T-cell (primary cell): ENCODE data around the gene LGALS7. TPM values are rescaled to one million over a fixed set of nuclear protein-coding genes. Genes with fewer than 3 reads are reported as not detected.
A peak's percentile ranks its signal among the peaks of the same experiment; 100 is the strongest.
"Not testable (repeated sequence)": the region's sequence is repeated elsewhere in the genome, so short reads cannot be mapped to it uniquely, and the experiment has no call there.

Experiments used
- ATAC-seq, 4 experiments: fragments of 200-7000 bp in 3 of 4; fragments of 150-1000 bp in 1 of 4; cut with Tn5 transposase; replicated peaks in 1 of 4; 1 replicate in 3 of 4; 2 replicates in 1 of 4; pipeline ENCODE4 v1.10.0; 2021; ENCODE audit warnings: moderate library complexity in 3 of 4, mild to moderate bottlenecking in 2 of 4, moderate number of reproducible peaks in 1 of 4
- CTCF ChIA-PET, 2 donors: fragments of 300-600 bp; sonication (Branson Sonifier 250); formaldehyde crosslinking; loops; one replicate each; lab custom pipeline; 2022; ENCODE audit warnings: antibody characterized with exemption in 2 of 2; lab: Charles Lee
- POLR2A ChIA-PET, 2 donors: fragments of 300-600 bp; sonication (Branson Sonifier 250); formaldehyde crosslinking; loops; one replicate each; lab custom pipeline; 2022; ENCODE audit warnings: antibody characterized with exemption in 2 of 2; lab: Charles Lee
- DNase-seq, 35 experiments: peaks; one replicate each; pipeline versions ENCODE4 v3.0.0 to v3.0.0-alpha.2; 2013 to 2023
- H3K27ac ChIP-seq: one replicate; pipeline ENCODE4 v1.5.1; 2013; ENCODE audit warnings: low read length
- H3K27me3 ChIP-seq, 2 experiments: replicated peaks in 1 of 2; 1 replicate in 1 of 2; 2 replicates in 1 of 2; pipeline versions ENCODE4 v1.6.1 to v1.7.0; 2013; ENCODE audit warnings: low read length in 1 of 2, mixed read lengths in 1 of 2; ENCODE audit not compliant: control insufficient read depth in 2 of 2, insufficient read depth in 2 of 2; ENCODE audit errors: extremely low read depth in 1 of 2
- H3K36me3 ChIP-seq, 2 donors: 1 replicate in 1 of 2; 2 replicates in 1 of 2; pipeline versions ENCODE4 v1.6.1 to v1.7.0; 2013; ENCODE audit warnings: low read length in 1 of 2; ENCODE audit not compliant: control insufficient read depth in 2 of 2, insufficient read depth in 1 of 2; ENCODE audit errors: extremely low read depth in 1 of 2
- H3K4me1 ChIP-seq, 2 experiments: 1 replicate in 1 of 2; 2 replicates in 1 of 2; pipeline versions ENCODE4 v1.6.1 to v1.7.0; 2013; ENCODE audit warnings: low read length in 2 of 2, mixed read lengths in 1 of 2; ENCODE audit not compliant: insufficient read depth in 2 of 2, control insufficient read depth in 1 of 2; ENCODE audit errors: extremely low read depth in 1 of 2
- H3K4me3 ChIP-seq, 2 donors: 1 replicate in 1 of 2; 2 replicates in 1 of 2; pipeline versions ENCODE4 v1.5.1 to v1.7.0; 2013; ENCODE audit warnings: mild to moderate bottlenecking in 2 of 2, low read length in 1 of 2, moderate library complexity in 1 of 2; ENCODE audit not compliant: control insufficient read depth in 1 of 2; ENCODE audit errors: extremely low read depth in 1 of 2
- H3K9me3 ChIP-seq: 2 replicates; pipeline ENCODE4 v1.7.0; 2013
- H3K27ac Mint-ChIP-seq, 2 donors: one replicate each; pipeline ENCODE4 v1.8.0; 2020 to 2021; ENCODE audit warnings: mild to moderate bottlenecking in 2 of 2, mixed read lengths in 2 of 2
- H3K27me3 Mint-ChIP-seq, 2 donors: one replicate each; pipeline ENCODE4 v1.8.0; 2021 to 2022; ENCODE audit warnings: mixed read lengths in 2 of 2
- H3K36me3 Mint-ChIP-seq: one replicate; pipeline ENCODE4 v1.8.0; 2021; ENCODE audit warnings: mixed read lengths
- H3K4me1 Mint-ChIP-seq, 3 donors: one replicate each; pipeline ENCODE4 v1.8.0; 2020 to 2022; ENCODE audit warnings: mixed read lengths in 3 of 3, mild to moderate bottlenecking in 1 of 3
- H3K4me3 Mint-ChIP-seq, 3 donors: one replicate each; pipeline ENCODE4 v1.8.0; 2020 to 2022; ENCODE audit warnings: mild to moderate bottlenecking in 3 of 3, mixed read lengths in 3 of 3, moderate library complexity in 3 of 3
- H3K9me3 Mint-ChIP-seq, 3 donors: one replicate each; pipeline ENCODE4 v1.8.0; 2020 to 2022; ENCODE audit warnings: mixed read lengths in 3 of 3
- WGBS: methylation state at CpG from one replicate; pipeline ENCODE4 v1.1.5; 2013; ENCODE audit warnings: missing lambda C conversion rate; ENCODE audit not compliant: insufficient coverage; 5-methylcytosine and 5-hydroxymethylcytosine counted together
- total RNA-seq, 35 experiments: library from RNA in 6 of 35; stranded (reverse) in 6 of 35; fragments of 120-200 nt in 1 of 35; gene quantifications; one replicate each; pipeline versions ENCODE4 v1.2.1 to v1.2.4 and lab custom pipeline; 2013 to 2026

The LGALS7 gene
- total RNA-seq, 5 donors from 2014 or later (not counting 1 experiment from before 2014, with no cell fraction given): not detected

- H3K27me3 ChIP-seq, H3K36me3 Mint-ChIP-seq, H3K9me3 ChIP-seq, POLR2A ChIA-PET, H3K27ac Mint-ChIP-seq, H3K9me3 Mint-ChIP-seq, H3K4me1 Mint-ChIP-seq, H3K36me3 ChIP-seq, H3K27me3 Mint-ChIP-seq: not testable (repeated sequence)
- peak overlapping the region in 1 of 2 donors; percentile 54 for H3K4me3 ChIP-seq
- ATAC-seq (peak; percentile 28 to 34 (median 33)), DNase-seq (peak in 1 of 35 experiments; percentile 23)
- H3K4me3 Mint-ChIP-seq: peak overlapping the region in 2 of 3 donors; percentile 58 to 60
- CTCF ChIA-PET: interaction anchor here (0.9 to 1.5 kb wide), 6 partner anchors 61 to 665 kb away, joined by 3 to 7 read pairs (median 3); partner anchors contain the start of genes ECH1 (in 1 of the 2), MRPS12 (in 1 of the 2), RPS16 (in 1 of the 2) and SARS2 (in 1 of the 2)
- 8% methylated on average over 9 of the region's 58 CpGs for WGBS
- peak overlapping the region; percentile 87 for H3K27ac ChIP-seq
- H3K4me1 ChIP-seq: peaks cover 0 to 12% of the 10 kb centered on the region in 2 experiments
Observed at GRCh38 chr19:38770228-38770948, 2.9 kb downstream of the LGALS7 start.

GRCh38 chr19:38769635-38770211, 3.6 kb downstream of the LGALS7 start:
- Mint-ChIP-seq H3K4me1 (peaks cover 6 to 7% (median 6%) of the 10 kb centered on the region in 3 donors), H3K27me3 (no peaks in the 10 kb centered on the region), H3K9me3 (no peaks in the 10 kb centered on the region), H3K36me3 (no peaks in the 10 kb centered on the region), H3K4me3 (peak overlapping the region; percentile 58 to 60 (median 58)), H3K27ac (peak overlapping the region; percentile 68 to 84)
- ATAC-seq (peak; percentile 83 to 91 (median 84)), DNase-seq (peak; percentile 72 to 97 (median 86))
- Histone ChIP-seq H3K27ac (peak overlapping the region; percentile 87), H3K4me3 (peak overlapping the region in 1 of 2 donors; percentile 54), H3K36me3 (no peaks in the 10 kb centered on the region), H3K4me1 (peaks cover 0 to 12% of the 10 kb centered on the region in 2 experiments), H3K27me3 (no peaks in the 10 kb centered on the region), H3K9me3 (no peaks in the 10 kb centered on the region)
- WGBS: 10% methylated on average over 30 of the region's 42 CpGs
- POLR2A ChIA-PET: interaction anchor here (0.6 to 0.7 kb wide), 2 partner anchors 18 to 122 kb away, joined by 3 to 9 read pairs; partner anchors contain the start of gene ACTN4 (in 1 of the 2)
- CTCF ChIA-PET: interaction anchor here (0.7 to 1.5 kb wide), 9 partner anchors 62 to 666 kb away, joined by 3 to 7 read pairs (median 3); partner anchors contain the start of genes ECH1 (in 1 of the 2), MRPS12 (in 1 of the 2), RINL (in 1 of the 2) and RPS16 (in 1 of the 2)

GRCh38 chr19:38766276-38767047, 6.9 kb downstream of the LGALS7 start:
- H3K27me3 Mint-ChIP-seq: no peaks in the 10 kb centered on the region
- CTCF ChIA-PET: no interaction called here
- H3K4me1 ChIP-seq: peaks cover 0 to 12% of the 10 kb centered on the region in 2 experiments
- no peak overlapping the region for H3K27ac ChIP-seq
- DNase-seq (no peak), ATAC-seq (no peak)
- H3K36me3 Mint-ChIP-seq: no peaks in the 10 kb centered on the region
- WGBS: 56% methylated on average over 1 of the region's 10 CpGs
- H3K9me3 Mint-ChIP-seq: no peaks in the 10 kb centered on the region
- no peaks in the 10 kb centered on the region for H3K9me3 ChIP-seq
- POLR2A ChIA-PET: no interaction called here
- no peak overlapping the region for H3K4me3 ChIP-seq
- no peaks in the 10 kb centered on the region for H3K36me3 ChIP-seq
- H3K27ac Mint-ChIP-seq: no peak overlapping the region
- no peaks in the 10 kb centered on the region for H3K27me3 ChIP-seq
- no peak overlapping the region for H3K4me3 Mint-ChIP-seq
- peaks cover 6 to 7% (median 6%) of the 10 kb centered on the region in 3 donors for H3K4me1 Mint-ChIP-seq

GRCh38 chr19:38765214-38765613, 8.1 kb downstream of the LGALS7 start:
- peaks cover 0 to 12% of the 10 kb centered on the region in 2 experiments for H3K4me1 ChIP-seq
- H3K27ac ChIP-seq: no peak overlapping the region
- ATAC-seq: no peak
- no peak for DNase-seq
- Mint-ChIP-seq H3K36me3 (no peaks in the 10 kb centered on the region), H3K4me3 (no peak overlapping the region), H3K4me1 (peaks cover 6 to 8% (median 6%) of the 10 kb centered on the region in 3 donors), H3K9me3 (no peaks in the 10 kb centered on the region), H3K27ac (no peak overlapping the region), H3K27me3 (no peaks in the 10 kb centered on the region)
- no peaks in the 10 kb centered on the region for H3K9me3 ChIP-seq
- WGBS: no CpG with 5 or more reads among the region's 2 CpGs
- H3K27me3 ChIP-seq: no peaks in the 10 kb centered on the region
- no peaks in the 10 kb centered on the region for H3K36me3 ChIP-seq
- POLR2A ChIA-PET: interaction anchor here in 1 of 2 donors (0.5 kb wide), 1 partner anchor 123 kb away, joined by 8 read pairs; no protein-coding TSS in a partner anchor
- H3K4me3 ChIP-seq: no peak overlapping the region
- CTCF ChIA-PET: no interaction called here

- Mint-ChIP-seq H3K9me3 (no peaks in the 10 kb centered on the region), H3K27ac (no peak overlapping the region), H3K4me3 (no peak overlapping the region), H3K36me3 (no peaks in the 10 kb centered on the region), H3K27me3 (no peaks in the 10 kb centered on the region), H3K4me1 (peaks cover 0 to 2% (median 0%) of the 10 kb centered on the region in 3 donors)
- H3K9me3 ChIP-seq: no peaks in the 10 kb centered on the region
- POLR2A ChIA-PET: no interaction called here
- WGBS: no CpG with 5 or more reads among the region's 3 CpGs
- DNase-seq (no peak), ATAC-seq (no peak)
- no peak overlapping the region for H3K27ac ChIP-seq
- H3K27me3 ChIP-seq: no peaks in the 10 kb centered on the region
- H3K4me1 ChIP-seq: no peaks in the 10 kb centered on the region
- CTCF ChIA-PET: no interaction called here
- no peaks in the 10 kb centered on the region for H3K36me3 ChIP-seq
- H3K4me3 ChIP-seq: no peak overlapping the region
Observed at GRCh38 chr19:38763795-38764220, 9.5 kb downstream of the LGALS7 start.
